Lung microvascular endothelial cell (primary cell): Measurements from ENCODE around the gene SGF29. TPM values are rescaled to one million over a fixed set of nuclear protein-coding genes. Genes with fewer than 3 reads are reported as not detected.
"Not testable (repeated sequence)": the region's sequence is repeated elsewhere in the genome, so short reads cannot be mapped to it uniquely, and the experiment has no call there.

Experiments used
- DNase-seq, 2 donors: peaks; one replicate each; pipeline versions ENCODE4 v3.0.0 to v3.0.0-alpha.2; 2010; ENCODE audit warnings: low read depth in 2 of 2
- total RNA-seq: library from RNA; depleted of rRNA; stranded (reverse); fragments of >200 nt; gene quantifications from 2 replicates; pipeline ENCODE4 v1.2.1, GENCODE V29; 2014

Gene SGF29
- total RNA-seq, 1 donor from 2014 or later = 9.1 TPM

- DNase-seq = no peak
These were observed 9.5 kb downstream of the SGF29 start for GRCh38 chr16:28563218-28563617.

- not testable (repeated sequence) for DNase-seq
These were observed 12.7 kb downstream of the SGF29 start for GRCh38 chr16:28566233-28566925.

- DNase-seq = no peak
These were observed 13.6 kb downstream of the SGF29 start for GRCh38 chr16:28567292-28567691.

GRCh38 chr16:28569021-28569420, 15.3 kb downstream of the SGF29 start:
- no peak for DNase-seq

GRCh38 chr16:28569968-28570752, 16.4 kb downstream of the SGF29 start:
- DNase-seq = no peak

GRCh38 chr16:28572696-28573510, 19.2 kb downstream of the SGF29 start:
- no peak for DNase-seq

GRCh38 chr16:28573738-28574718, 20.3 kb downstream of the SGF29 start:
- no peak for DNase-seq

- DNase-seq = no peak
These were observed 21.2 kb downstream of the SGF29 start for GRCh38 chr16:28574925-28575324.

- DNase-seq = no peak
These were observed 21.9 kb downstream of the SGF29 start for GRCh38 chr16:28575446-28576109.

GRCh38 chr16:28580726-28581315, 27.1 kb downstream of the SGF29 start:
- DNase-seq = no peak

- peak in 1 of 2 donors; percentile 23 for DNase-seq
These were observed 32.0 kb downstream of the SGF29 start for GRCh38 chr16:28585674-28586073.

GRCh38 chr16:28586466-28586865, 32.7 kb downstream of the SGF29 start:
- DNase-seq = no peak

- peak; percentile 31 to 55 for DNase-seq
These were observed 33.7 kb downstream of the SGF29 start for GRCh38 chr16:28587386-28587785.

- DNase-seq = no peak
These were observed 35.3 kb downstream of the SGF29 start for GRCh38 chr16:28589069-28589468.

- no peak for DNase-seq
These were observed 36.2 kb downstream of the SGF29 start for GRCh38 chr16:28589930-28590329.

- DNase-seq = no peak
These were observed 36.9 kb downstream of the SGF29 start for GRCh38 chr16:28590384-28591340.

- no peak for DNase-seq
These were observed 37.6 kb downstream of the SGF29 start for GRCh38 chr16:28591355-28591754.

- no peak for DNase-seq
These were observed 38.8 kb downstream of the SGF29 start for GRCh38 chr16:28592511-28592910.
